Measurements from ENCODE around the gene CA5A.
A peak's percentile ranks its signal among the peaks of the same experiment; 100 is the strongest.

The CA5A gene

GRCh38 chr16:87979352-87979751, 43.0 kb upstream of the CA5A start:
- no peak for DNase-seq (ENCODE audit: low read depth)
- TF ChIP-seq CTCF (conservative IDR thresholded peaks at IDR 0.05; ENCODE audit: low read length) = no peak

GRCh38 chr16:87978127-87978526, 41.8 kb upstream of the CA5A start:
- no peak for TF ChIP-seq CTCF (conservative IDR thresholded peaks at IDR 0.05; ENCODE audit: low read length)
- DNase-seq (ENCODE audit: low read depth) = no peak
- no peak overlapping the region for H3K4me3 ChIP-seq (ENCODE audit: low read length)

More at GRCh38 chr16:87979352-87979751, 43.0 kb upstream of the CA5A start:
- no peak overlapping the region for H3K4me3 ChIP-seq (ENCODE audit: low read length)

GRCh38 chr16:87976665-87977064, 40.3 kb upstream of the CA5A start:
- no peak for TF ChIP-seq CTCF (conservative IDR thresholded peaks at IDR 0.05; ENCODE audit: low read length)
- DNase-seq (ENCODE audit: low read depth) = peak; percentile 49
- no peak overlapping the region for H3K4me3 ChIP-seq (ENCODE audit: low read length)

GRCh38 chr16:87974178-87974577, 37.8 kb upstream of the CA5A start:
- no peak for DNase-seq (ENCODE audit: low read depth)
- no peak overlapping the region for H3K4me3 ChIP-seq (ENCODE audit: low read length)
- no peak for TF ChIP-seq CTCF (conservative IDR thresholded peaks at IDR 0.05; ENCODE audit: low read length)

GRCh38 chr16:87973717-87974116, 37.4 kb upstream of the CA5A start:
- DNase-seq (ENCODE audit: low read depth) = no peak
- TF ChIP-seq CTCF (conservative IDR thresholded peaks at IDR 0.05; ENCODE audit: low read length) = no peak
- no peak overlapping the region for H3K4me3 ChIP-seq (ENCODE audit: low read length)

- TF ChIP-seq CTCF (conservative IDR thresholded peaks at IDR 0.05; ENCODE audit: low read length) = no peak
- no peak for DNase-seq (ENCODE audit: low read depth)
- no peak overlapping the region for H3K4me3 ChIP-seq (ENCODE audit: low read length)
These were observed 35.6 kb upstream of the CA5A start for GRCh38 chr16:87971933-87972332.

- no peak for TF ChIP-seq CTCF (conservative IDR thresholded peaks at IDR 0.05; ENCODE audit: low read length)
- no peak overlapping the region for H3K4me3 ChIP-seq (ENCODE audit: low read length)
- peak; percentile 73 for DNase-seq (ENCODE audit: low read depth)
These were observed 33.9 kb upstream of the CA5A start for GRCh38 chr16:87970186-87970585.

Measured in AG10803 (cell line).